Psoas muscle (tissue), 8 donors: ENCODE measurements around the gene NRN1. TPM values are rescaled to one million over a fixed set of nuclear protein-coding genes. Genes with fewer than 3 reads are reported as not detected.
"Not testable (repeated sequence)": the region's sequence is repeated elsewhere in the genome, so short reads cannot be mapped to it uniquely, and the experiment has no call there.

Experiments used
- ATAC-seq, 4 donors: fragments of 200-7000 bp; cut with Tn5 transposase; one replicate each; pipeline ENCODE4 v1.9.1; 2020; ENCODE audit warnings: moderate library complexity in 3 of 4, mild to moderate bottlenecking in 2 of 4
- DNase-seq, 2 donors: peaks; one replicate each; pipeline ENCODE4 v3.0.0-alpha.2; 2020
- H3K27ac ChIP-seq: fragments of 200-600 bp; one replicate; pipeline ENCODE4 v1.8.0; 2022
- H3K27me3 ChIP-seq, 3 donors: fragments of 200-600 bp in 1 of 3; one replicate each; pipeline versions ENCODE4 v1.6.1 to v1.8.0; 2013 to 2022; ENCODE audit warnings: low read length in 2 of 3, mild to moderate bottlenecking in 2 of 3, moderate library complexity in 1 of 3; ENCODE audit not compliant: insufficient read depth in 3 of 3
- H3K36me3 ChIP-seq, 2 donors: fragments of 200-600 bp in 1 of 2; one replicate each; pipeline versions ENCODE4 v1.6.1 to v1.8.0; 2013 to 2022; ENCODE audit warnings: low read depth in 1 of 2, mild to moderate bottlenecking in 1 of 2, moderate library complexity in 1 of 2; ENCODE audit not compliant: insufficient read depth in 1 of 2
- H3K4me1 ChIP-seq: fragments of 200-600 bp; one replicate; pipeline ENCODE4 v1.8.0; 2022
- H3K4me3 ChIP-seq: fragments of 200-600 bp; one replicate; pipeline ENCODE4 v1.8.0; 2022; ENCODE audit warnings: mild to moderate bottlenecking
- H3K9me3 ChIP-seq: fragments of 200-600 bp; one replicate; pipeline ENCODE4 v1.8.0; 2022
- CTCF ChIP-seq: fragments of 200-600 bp; IDR thresholded peaks from one replicate; pipeline ENCODE4 v1.8.0; 2022; ENCODE audit warnings: antibody characterized with exemption
- WGBS, 3 donors: extraction: QIAGEN DNeasy Blood & Tissue Kit; methylation state at CpG; one replicate each; pipeline versions ENCODE4 v1.1.6 to v1.1.7; 2013; 5-methylcytosine and 5-hydroxymethylcytosine counted together
- intact Hi-C, 2 donors: fragments of 100-400 bp; cut with DNase I; formaldehyde crosslinking; loops; one replicate each; pipeline versions ENCODE4 v1.11.0 to v1.14.2; 2022
- polyA plus RNA-seq, 3 donors: library from polyadenylated mRNA; stranded (reverse); fragments of 200-250 nt; gene quantifications; one replicate each; pipeline ENCODE4 v1.2.3, GENCODE V29; 2013
- total RNA-seq, 4 donors: library from RNA; stranded (reverse); fragmentation: NEBNext Ultra II Directional in 2 of 4; extraction: Animal tissue kit (Norgen Biotek cat#: 25700) in 2 of 4; gene quantifications; one replicate each; pipeline versions ENCODE4 v1.2.1 to v1.2.4, GENCODE V29; 2021 to 2023
- donor health status: healthy with polysubstance abuse.
- donor health status: DM: no; HTN: no; CAD: no; lungs with moderate emphysema.
- donor health status: Bipolar disorder and iron deficiency.
- donor health status: healthy.
- donor health status: DM: yes; HTN: yes; CAD: no.
- donor health status: DM: no; HTN: no; CAD: no.
- donor health status: DM: no; HTN: no; CAD: no.
- donor health status: DM: yes; HTN: yes; CAD: no.

The NRN1 gene
- total and polyA plus RNA-seq, 7 donors: 4.6 to 12.8 (median 7.7) TPM

DNA sequence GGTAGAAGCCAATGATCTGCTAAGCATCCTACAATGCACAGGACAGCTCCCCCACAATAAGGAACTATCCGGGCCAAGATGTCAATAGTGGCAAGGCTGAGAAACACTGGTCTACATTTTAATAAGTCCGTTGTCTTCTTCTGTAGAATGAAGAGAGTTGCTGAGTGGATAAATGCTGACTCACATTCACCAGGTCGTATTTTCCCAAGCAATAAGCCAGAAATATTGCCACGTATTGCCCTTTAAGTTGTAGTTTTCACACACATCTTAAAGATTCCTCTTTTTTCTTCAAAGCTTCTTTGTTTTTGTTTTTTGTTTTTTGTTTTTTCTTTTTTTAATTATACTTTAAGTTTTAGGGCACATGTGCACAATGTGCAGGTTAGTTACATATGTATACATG, 30.5 kb upstream of the NRN1 start:
- Histone ChIP-seq H3K4me3 (no peak overlapping the region), H3K27ac (no peak overlapping the region), H3K9me3 (no peaks in the 10 kb centered on the region), H3K27me3 (peaks cover 0 to 6% (median 0%) of the 10 kb centered on the region in 3 donors), H3K36me3 (no peaks in the 10 kb centered on the region), H3K4me1 (no peaks in the 10 kb centered on the region)
- intact Hi-C loops: no loop called here
- ATAC-seq (no peak), DNase-seq (no peak)
- WGBS, 3 donors: 90 to 92% (median 91%) methylated on average over 4 of the region's 4 CpGs
- TF ChIP-seq CTCF: no peak

GRCh38 chr6:6033858-6034257, 27.1 kb upstream of the NRN1 start:
- TF ChIP-seq CTCF: no peak
- no peak overlapping the region for H3K27ac ChIP-seq
- no peaks in the 10 kb centered on the region for H3K36me3 ChIP-seq

DNA sequence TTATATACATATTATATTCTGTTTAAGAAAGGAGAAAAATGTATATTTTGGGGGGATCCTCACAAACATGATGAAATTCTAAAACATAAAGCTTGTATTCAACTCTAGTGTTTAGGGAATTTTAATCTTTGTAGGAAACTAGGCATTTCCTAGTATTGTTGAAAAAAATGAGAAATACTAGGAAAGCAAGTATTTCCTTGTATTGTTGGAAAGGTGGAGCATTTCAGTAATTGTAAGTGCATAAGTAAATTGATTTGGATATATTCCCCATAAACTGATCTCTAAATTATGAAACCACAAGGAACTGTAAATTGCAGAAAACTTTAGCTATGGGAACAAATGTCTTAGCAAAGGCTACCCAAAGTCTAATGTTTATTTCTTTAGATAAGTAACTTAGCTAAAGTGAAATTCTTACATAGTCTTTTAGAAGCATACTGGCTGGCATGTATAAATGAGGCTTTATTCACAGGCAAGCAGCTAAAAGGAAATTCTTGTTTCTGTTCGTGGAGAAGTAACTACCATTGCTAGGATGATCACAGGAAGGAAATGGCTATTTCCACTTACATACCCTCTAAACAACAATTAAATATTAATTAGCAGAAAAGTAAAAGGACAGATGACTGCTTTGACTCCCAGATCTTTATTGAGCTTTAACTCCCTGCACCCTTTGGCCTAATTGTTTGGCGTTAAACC, 19.9 kb upstream of the NRN1 start:
- TF ChIP-seq CTCF: no peak
- DNase-seq: no peak
- Histone ChIP-seq H3K9me3 (no peaks in the 10 kb centered on the region), H3K4me1 (no peaks in the 10 kb centered on the region), H3K36me3 (no peaks in the 10 kb centered on the region), H3K27ac (peak overlapping the region; percentile 53), H3K4me3 (no peak overlapping the region), H3K27me3 (peaks cover 2 to 16% (median 4%) of the 10 kb centered on the region in 3 donors)
- intact Hi-C loops: no loop called here
- WGBS, 3 donors: 60 to 68% (median 64%) methylated on average over 2 of the region's 2 CpGs
- ATAC-seq: no peak

More at GRCh38 chr6:6033858-6034257, 27.1 kb upstream of the NRN1 start:
- no peak overlapping the region for H3K4me3 ChIP-seq
- H3K9me3 ChIP-seq: no peaks in the 10 kb centered on the region
- ATAC-seq: no peak
- no peaks in the 10 kb centered on the region for H3K4me1 ChIP-seq
- intact Hi-C loops: no loop called here
- no peak for DNase-seq
- WGBS, 3 donors: 71 to 77% (median 75%) methylated on average over 4 of the region's 4 CpGs
- no peaks in the 10 kb centered on the region for H3K27me3 ChIP-seq

GRCh38 chr6:6025736-6026135, 19.0 kb upstream of the NRN1 start:
- DNase-seq (no peak), ATAC-seq (no peak)
- Histone ChIP-seq H3K4me1 (no peaks in the 10 kb centered on the region), H3K36me3 (no peaks in the 10 kb centered on the region), H3K9me3 (no peaks in the 10 kb centered on the region), H3K27ac (no peak overlapping the region), H3K27me3 (peaks cover 2 to 22% (median 4%) of the 10 kb centered on the region in 3 donors), H3K4me3 (no peak overlapping the region)
- TF ChIP-seq CTCF: no peak
- 80 to 94% (median 87%) methylated on average over 5 of the region's 5 CpGs for WGBS, 3 donors
- intact Hi-C loops: no loop called here

GRCh38 chr6:6024220-6024619, 17.5 kb upstream of the NRN1 start:
- Histone ChIP-seq H3K4me1 (no peaks in the 10 kb centered on the region), H3K36me3 (no peaks in the 10 kb centered on the region), H3K9me3 (no peaks in the 10 kb centered on the region), H3K27ac (no peak overlapping the region), H3K4me3 (no peak overlapping the region), H3K27me3 (peaks cover 4 to 26% (median 4%) of the 10 kb centered on the region in 3 donors)
- no peak for TF ChIP-seq CTCF
- DNase-seq (no peak), ATAC-seq (no peak)
- intact Hi-C loops: no loop called here
- 73 to 77% (median 74%) methylated on average over 5 of the region's 5 CpGs for WGBS, 3 donors

DNA sequence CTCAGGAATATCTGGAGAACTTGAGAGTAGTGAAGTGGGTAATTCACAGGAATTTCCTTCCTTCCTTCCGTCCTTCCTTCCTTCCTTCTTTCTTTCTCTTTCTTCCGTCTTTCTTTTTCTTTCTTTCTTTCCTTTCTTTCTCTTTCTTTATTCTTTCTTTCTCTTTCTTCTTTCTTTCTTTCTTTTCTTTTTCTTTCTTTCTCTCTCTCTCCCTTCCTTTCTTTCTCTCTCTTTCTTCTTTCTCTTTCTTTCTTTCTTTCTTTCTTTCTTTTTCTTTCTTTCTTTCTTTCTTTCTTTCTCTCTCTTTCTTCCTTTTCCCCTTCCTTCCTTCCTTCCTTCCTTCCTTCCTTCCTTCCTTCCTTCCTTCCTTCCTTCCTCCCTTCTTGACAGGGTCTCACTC, 16.1 kb upstream of the NRN1 start:
- H3K9me3 ChIP-seq, DNase-seq, intact Hi-C loops, H3K4me3 ChIP-seq, H3K36me3 ChIP-seq, H3K4me1 ChIP-seq, ATAC-seq, H3K27ac ChIP-seq: not testable (repeated sequence)
- WGBS, 3 donors: 45 to 90% (median 68%) methylated on average over 2 of the region's 2 CpGs
- peaks cover 4 to 40% (median 7%) of the 10 kb centered on the region in 3 donors for H3K27me3 ChIP-seq
